Measurements from ENCODE around the gene MAN1C1.
"Not testable (repeated sequence)": the region's sequence is repeated elsewhere in the genome, so short reads cannot be mapped to it uniquely, and the experiment has no call there.

DNA sequence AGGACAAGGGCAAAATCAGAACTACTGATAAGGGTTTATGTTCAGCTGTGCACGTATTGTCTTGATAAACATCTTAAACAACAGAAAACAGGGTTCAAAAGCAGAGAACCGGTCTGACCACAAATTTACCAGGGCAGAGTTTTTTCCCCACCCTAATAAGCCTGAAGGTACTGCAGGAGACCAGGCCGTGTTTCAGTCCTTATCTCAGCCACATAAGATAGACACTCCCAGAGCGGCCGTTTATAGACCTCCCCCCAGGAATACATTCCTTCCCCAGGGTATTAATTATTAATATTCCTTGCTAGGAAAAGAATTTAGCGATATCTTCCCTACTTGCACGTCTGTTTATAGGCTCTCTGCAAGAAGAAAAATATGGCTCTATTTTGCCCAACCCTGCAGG lies 19.6 kb downstream of the MAN1C1 start:
- TF ChIP-seq, protein P1, sequence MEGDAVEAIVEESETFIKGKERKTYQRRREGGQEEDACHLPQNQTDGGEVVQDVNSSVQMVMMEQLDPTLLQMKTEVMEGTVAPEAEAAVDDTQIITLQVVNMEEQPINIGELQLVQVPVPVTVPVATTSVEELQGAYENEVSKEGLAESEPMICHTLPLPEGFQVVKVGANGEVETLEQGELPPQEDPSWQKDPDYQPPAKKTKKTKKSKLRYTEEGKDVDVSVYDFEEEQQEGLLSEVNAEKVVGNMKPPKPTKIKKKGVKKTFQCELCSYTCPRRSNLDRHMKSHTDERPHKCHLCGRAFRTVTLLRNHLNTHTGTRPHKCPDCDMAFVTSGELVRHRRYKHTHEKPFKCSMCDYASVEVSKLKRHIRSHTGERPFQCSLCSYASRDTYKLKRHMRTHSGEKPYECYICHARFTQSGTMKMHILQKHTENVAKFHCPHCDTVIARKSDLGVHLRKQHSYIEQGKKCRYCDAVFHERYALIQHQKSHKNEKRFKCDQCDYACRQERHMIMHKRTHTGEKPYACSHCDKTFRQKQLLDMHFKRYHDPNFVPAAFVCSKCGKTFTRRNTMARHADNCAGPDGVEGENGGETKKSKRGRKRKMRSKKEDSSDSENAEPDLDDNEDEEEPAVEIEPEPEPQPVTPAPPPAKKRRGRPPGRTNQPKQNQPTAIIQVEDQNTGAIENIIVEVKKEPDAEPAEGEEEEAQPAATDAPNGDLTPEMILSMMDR (IDR thresholded peaks at IDR 0.05; ENCODE audit: insufficient read depth, low read length, poor library complexity, severe bottlenecking), result not testable (repeated sequence)
- TF ChIP-seq EZH2phosphoT487 (conservative IDR thresholded peaks at IDR 0.05; ENCODE audit: low read length), result not testable (repeated sequence)
